ENCODE measurements around the gene PRDM1. TPM values are rescaled to one million over a fixed set of nuclear protein-coding genes. Genes with fewer than 3 reads are reported as not detected.

PRDM1 gene
- total RNA-seq, 1 donor from 2014 or later = 10.5 TPM

- no peaks in the 10 kb centered on the region for H3K36me3 ChIP-seq (ENCODE audit: insufficient read depth, low read length)
- H3K9me3 ChIP-seq (ENCODE audit: insufficient read depth, low read depth, low read length) = no peaks in the 10 kb centered on the region
- TF ChIP-seq EZH2 (IDR thresholded peaks at IDR 0.05; ENCODE audit: insufficient read depth, low read length) (no peak), CTCF (IDR thresholded peaks at IDR 0.05; ENCODE audit: insufficient read depth, low read depth, low read length) (no peak)
- no peaks in the 10 kb centered on the region for H3K9me3 Mint-ChIP-seq (ENCODE audit: unreplicated experiment)
- FAIRE-seq (no peak), DNase-seq (ENCODE audit: low read depth) (no peak)
- no peaks in the 10 kb centered on the region for H3K79me2 ChIP-seq (ENCODE audit: insufficient read depth, low read length)
- H2AFZ ChIP-seq (ENCODE audit: low read depth, low read length) = no peak overlapping the region
- peaks cover 3% of the 10 kb centered on the region for H3K27me3 ChIP-seq (ENCODE audit: insufficient read depth, low read length)
- no peak overlapping the region for H3K4me2 ChIP-seq (ENCODE audit: low read length)
- H3K4me1 Mint-ChIP-seq (ENCODE audit: low read depth, unreplicated experiment) = peaks cover 15% of the 10 kb centered on the region
- no peaks in the 10 kb centered on the region for H3K27me3 Mint-ChIP-seq (ENCODE audit: low read depth, unreplicated experiment)
- H3K4me3 ChIP-seq (ENCODE audit: insufficient read depth, low read depth, low read length) = no peak overlapping the region
- peaks cover 12% of the 10 kb centered on the region for H3K4me1 ChIP-seq (ENCODE audit: insufficient read depth, low read length)
- H3K36me3 Mint-ChIP-seq (ENCODE audit: low read depth, unreplicated experiment) = no peaks in the 10 kb centered on the region
- H3K9ac ChIP-seq (ENCODE audit: low read length) = no peak overlapping the region
- no peak overlapping the region for H3K27ac ChIP-seq (ENCODE audit: low read depth, low read length)
- H3K4me3 Mint-ChIP-seq (ENCODE audit: unreplicated experiment) = no peak overlapping the region
- no peak overlapping the region for H3K27ac Mint-ChIP-seq (ENCODE audit: unreplicated experiment)
- no peaks in the 10 kb centered on the region for H4K20me1 ChIP-seq (ENCODE audit: insufficient read depth, low read length)
These were observed 13.5 kb upstream of the PRDM1 start for GRCh38 chr6:106072501-106073090.

GRCh38 chr6:106074146-106074545 is 12.0 kb upstream of the PRDM1 start:
- no peak for FAIRE-seq
- no peaks in the 10 kb centered on the region for H3K36me3 ChIP-seq (ENCODE audit: insufficient read depth, low read length)

More at GRCh38 chr6:106074146-106074545, 12.0 kb upstream of the PRDM1 start:
- no peaks in the 10 kb centered on the region for H3K36me3 Mint-ChIP-seq (ENCODE audit: low read depth, unreplicated experiment)
- no peak for TF ChIP-seq CTCF (IDR thresholded peaks at IDR 0.05; ENCODE audit: insufficient read depth, low read depth, low read length)
- no peak for TF ChIP-seq EZH2 (IDR thresholded peaks at IDR 0.05; ENCODE audit: insufficient read depth, low read length)
- H3K27ac Mint-ChIP-seq (ENCODE audit: unreplicated experiment) = no peak overlapping the region
- peaks cover 3% of the 10 kb centered on the region for H3K27me3 ChIP-seq (ENCODE audit: insufficient read depth, low read length)
- H3K27ac ChIP-seq (ENCODE audit: low read depth, low read length) = no peak overlapping the region
- H3K4me3 ChIP-seq (ENCODE audit: insufficient read depth, low read depth, low read length) = no peak overlapping the region
- H3K9me3 Mint-ChIP-seq (ENCODE audit: unreplicated experiment) = no peaks in the 10 kb centered on the region
- no peaks in the 10 kb centered on the region for H4K20me1 ChIP-seq (ENCODE audit: insufficient read depth, low read length)
- peaks cover 12% of the 10 kb centered on the region for H3K4me1 ChIP-seq (ENCODE audit: insufficient read depth, low read length)
- no peaks in the 10 kb centered on the region for H3K9me3 ChIP-seq (ENCODE audit: insufficient read depth, low read depth, low read length)
- H3K4me1 Mint-ChIP-seq (ENCODE audit: low read depth, unreplicated experiment) = peaks cover 15% of the 10 kb centered on the region
- no peak overlapping the region for H3K4me3 Mint-ChIP-seq (ENCODE audit: unreplicated experiment)
- DNase-seq (ENCODE audit: low read depth) = no peak
- H2AFZ ChIP-seq (ENCODE audit: low read depth, low read length) = no peak overlapping the region
- no peaks in the 10 kb centered on the region for H3K79me2 ChIP-seq (ENCODE audit: insufficient read depth, low read length)
- H3K4me2 ChIP-seq (ENCODE audit: low read length) = no peak overlapping the region
- no peak overlapping the region for H3K9ac ChIP-seq (ENCODE audit: low read length)
- H3K27me3 Mint-ChIP-seq (ENCODE audit: low read depth, unreplicated experiment) = no peaks in the 10 kb centered on the region
